ENCODE results near the gene GRHL3.

GRCh38 chr1:24344090-24344742, 25.1 kb downstream of the GRHL3 start:
- TF ChIP-seq GATA2 (IDR thresholded peaks at IDR 0.05; ENCODE audit: low read depth, low read length) (no peak), GATA3 (IDR thresholded peaks at IDR 0.05; ENCODE audit: low read depth, low read length) (no peak)
